OCI-LY1 (cell line): ENCODE results near the gene HSP90AB1.

Experiments
- H2AFZ ChIP-seq: fragments of 200-600 bp; sonication (generic), shearing (Covaris generic); 2 replicates; pipeline ENCODE4 v1.6.0; 2014; ENCODE audit warnings: antibody characterized with exemption, mild to moderate bottlenecking, low read length
- H3F3A ChIP-seq: fragments of 200-600 bp; sonication (generic), shearing (Covaris generic); 2 replicates; pipeline ENCODE4 v1.6.0; 2014; ENCODE audit warnings: mild to moderate bottlenecking, antibody characterized with exemption, low read length, moderate library complexity; ENCODE audit not compliant: insufficient read depth
- H3K27ac ChIP-seq: fragments of 200-600 bp; sonication (generic); 2 replicates; pipeline ENCODE4 v1.5.1; 2014; ENCODE audit warnings: low read length, mixed run types, mild to moderate bottlenecking, low read depth; ENCODE audit not compliant: poor library complexity, severe bottlenecking
- H3K27me3 ChIP-seq: fragments of 200-600 bp; sonication (generic); 2 replicates; pipeline ENCODE4 v1.6.0; 2014; ENCODE audit warnings: antibody characterized with exemption, mild to moderate bottlenecking, low read length, moderate library complexity; ENCODE audit not compliant: insufficient read depth
- H3K36me3 ChIP-seq: fragments of 200-600 bp; sonication (generic); 2 replicates; pipeline ENCODE4 v1.6.1; 2014; ENCODE audit warnings: mild to moderate bottlenecking, antibody characterized with exemption, low read length, moderate library complexity, mixed read lengths; ENCODE audit not compliant: insufficient read depth
- H3K4me1 ChIP-seq: fragments of 200-600 bp; sonication (generic); 2 replicates; pipeline ENCODE4 v1.5.1; 2014; ENCODE audit warnings: mild to moderate bottlenecking, low read length, moderate library complexity; ENCODE audit not compliant: insufficient read depth, severe bottlenecking
- H3K4me2 ChIP-seq: fragments of 200-600 bp; sonication (generic), shearing (Covaris generic); 2 replicates; pipeline ENCODE4 v1.6.1; 2014; ENCODE audit warnings: low read length
- H3K4me3 ChIP-seq: fragments of 200-600 bp; sonication (generic); 2 replicates; pipeline ENCODE4 v1.5.1; 2014; ENCODE audit warnings: low read length, low read depth, mild to moderate bottlenecking, mixed read lengths; ENCODE audit not compliant: poor library complexity, severe bottlenecking
- H3K79me2 ChIP-seq: fragments of 200-600 bp; shearing (Covaris generic); 2 replicates; pipeline ENCODE4 v1.6.1; 2016; ENCODE audit warnings: mixed run types, low read length, mixed read lengths; ENCODE audit not compliant: insufficient read depth
- H3K9ac ChIP-seq: fragments of 200-600 bp; sonication (generic), shearing (Covaris generic); 2 replicates; pipeline ENCODE4 v1.6.1; 2014; ENCODE audit warnings: mild to moderate bottlenecking, low read length, mixed read lengths
- H3K9me2 ChIP-seq: fragments of 200-600 bp; sonication (generic), shearing (Covaris generic); 2 replicates; pipeline ENCODE4 v1.6.1; 2014; ENCODE audit warnings: low read depth, mild to moderate bottlenecking, low read length, mixed read lengths
- H3K9me3 ChIP-seq: fragments of 200-600 bp; shearing (Covaris generic); 2 replicates; pipeline ENCODE4 v1.6.1; 2014; ENCODE audit warnings: low read length, mixed read lengths
- H4K20me1 ChIP-seq: fragments of 200-600 bp; sonication (generic), shearing (Covaris generic); 2 replicates; pipeline ENCODE4 v1.6.0; 2016; ENCODE audit warnings: mild to moderate bottlenecking, low read length; ENCODE audit not compliant: insufficient read depth
- CTCF ChIP-seq: fragments of 200-600 bp; sonication (generic), shearing (Covaris generic); IDR thresholded peaks from 2 replicates; pipeline ENCODE4 v1.5.1; 2017; ENCODE audit warnings: mild to moderate bottlenecking, antibody characterized with exemption, low read length, moderate library complexity, mixed read lengths
- EZH2 ChIP-seq: fragments of 200-600 bp; sonication (generic), shearing (Covaris generic); IDR thresholded peaks from 2 replicates; pipeline ENCODE4 v1.8.0; 2017; ENCODE audit warnings: borderline replicate concordance, mixed run types, mild to moderate bottlenecking, antibody characterized with exemption, low read length, moderate library complexity, mixed read lengths

The HSP90AB1 gene

GRCh38 chr6:44211284-44211683 is 35.6 kb upstream of the HSP90AB1 start:
- H3K27ac ChIP-seq = no peak overlapping the region
- no peaks in the 10 kb centered on the region; the same call in 1 of the 2 replicates for H3K27me3 ChIP-seq
- H3K4me1 ChIP-seq = no peaks in the 10 kb centered on the region
- no peaks in the 10 kb centered on the region for H3K36me3 ChIP-seq
- no peak overlapping the region for H3K4me3 ChIP-seq
- H3F3A ChIP-seq = no peaks in the 10 kb centered on the region
- H3K9me3 ChIP-seq = no peaks in the 10 kb centered on the region
- no peaks in the 10 kb centered on the region for H3K79me2 ChIP-seq
- H4K20me1 ChIP-seq = no peaks in the 10 kb centered on the region
- H3K4me2 ChIP-seq = no peak overlapping the region
- no peaks in the 10 kb centered on the region for H3K9me2 ChIP-seq
- H2AFZ ChIP-seq = no peak overlapping the region
- no peak overlapping the region for H3K9ac ChIP-seq
- TF ChIP-seq EZH2 (no peak), CTCF (no peak)

- Histone ChIP-seq H3K27me3 (no peaks in the 10 kb centered on the region; the same call in 1 of the 2 replicates), H3K9me2 (no peaks in the 10 kb centered on the region), H3K4me2 (no peak overlapping the region), H3K27ac (no peak overlapping the region), H3K4me1 (peaks cover 14% of the 10 kb centered on the region), H3K36me3 (no peaks in the 10 kb centered on the region), H4K20me1 (no peaks in the 10 kb centered on the region), H3K9ac (no peak overlapping the region), H2AFZ (no peak overlapping the region), H3K4me3 (no peak overlapping the region), H3K79me2 (no peaks in the 10 kb centered on the region), H3F3A (peaks cover 6% of the 10 kb centered on the region; the same call in 1 of the 2 replicates), H3K9me3 (no peaks in the 10 kb centered on the region)
- TF ChIP-seq EZH2 (no peak), CTCF (no peak)
Measured at GRCh38 chr6:44214307-44214706, 32.6 kb upstream of the HSP90AB1 start.

- Histone ChIP-seq H3K4me2 (no peak within 1 kb of the TSS), H3K9me3 (no peaks in the 10 kb centered on the region), H3K27ac (no peak within 1 kb of the TSS), H2AFZ (no peak within 1 kb of the TSS), H3K4me3 (no peak within 1 kb of the TSS), H3K4me1 (peaks cover 25% of the 10 kb centered on the region), H3F3A (peaks cover 10% of the 10 kb centered on the region), H3K36me3 (no peaks in the 10 kb centered on the region), H3K79me2 (no peaks in the 10 kb centered on the region), H3K9ac (no peak within 1 kb of the TSS), H3K9me2 (no peaks in the 10 kb centered on the region), H4K20me1 (no peaks in the 10 kb centered on the region), H3K27me3 (no peaks in the 10 kb centered on the region; the same call in 1 of the 2 replicates)
- TF ChIP-seq CTCF (no peak), EZH2 (no peak)
Measured at GRCh38 chr6:44216677-44217331, 30.1 kb upstream of the HSP90AB1 start, which contains the start of gene MYMX. MYMX (plus strand) TSS chr6:44216926; CDS start chr6:44217472, 546 bp downstream.
